Thyroid gland (tissue), 4 donors: ENCODE measurements around the gene VWA3B.

Source experiments
- CTCF ChIP-seq, 6 experiments: fragments of 200-600 bp in 3 of 6; fragments of 450-650 bp in 3 of 6; sonication (generic) in 3 of 6; IDR thresholded peaks; one replicate each; pipeline ENCODE4 v1.5.1; 2016 to 2019; ENCODE audit warnings: antibody characterized with exemption in 6 of 6, mild to moderate bottlenecking in 2 of 6, inconsistent platforms in 1 of 6, moderate library complexity in 1 of 6
- POLR2A ChIP-seq, 2 donors: fragments of 450-650 bp; IDR thresholded peaks; one replicate each; pipeline ENCODE4 v1.6.1; 2017; ENCODE audit warnings: antibody characterized with exemption in 2 of 2, mild to moderate bottlenecking in 2 of 2, moderate library complexity in 1 of 2

GRCh38 chr2:98099939-98100743, 13.2 kb downstream of the VWA3B start:
- TF ChIP-seq POLR2A (IDR thresholded peaks at IDR 0.05) (no peak), CTCF (IDR thresholded peaks at IDR 0.05) (no peak)
